ENCODE measurements around the gene CD180. TPM values are rescaled to one million over a fixed set of nuclear protein-coding genes. Genes with fewer than 3 reads are reported as not detected.

CD180 gene
- total and polyA plus RNA-seq, 2 donors (not counting 3 experiments of a cell fraction or from before 2014, with no cell fraction given), result not detected

DNA sequence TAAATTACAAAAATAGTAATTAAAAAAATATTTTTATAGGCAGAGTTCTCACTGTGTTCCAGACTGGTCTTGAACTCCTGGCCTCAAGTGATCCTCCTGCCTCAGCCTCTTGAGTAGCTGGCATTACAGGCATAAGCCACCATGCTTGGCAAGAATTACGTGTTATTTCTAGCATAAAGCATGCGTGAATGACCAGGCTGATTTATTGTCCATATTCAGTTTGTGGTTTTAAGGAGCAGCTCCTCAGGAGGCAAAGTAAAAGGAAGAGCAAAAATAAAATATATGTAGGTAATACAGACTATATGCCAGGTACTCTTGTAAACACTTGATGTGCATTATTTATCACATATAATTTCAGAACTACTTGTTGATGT lies 7.1 kb upstream of the CD180 start:
- Histone ChIP-seq H3K9me1 (replicated peaks; ENCODE audit: control insufficient read depth, extremely low read depth, insufficient read depth, low read length) (no peaks in the 10 kb centered on the region), H3K4me1 (ENCODE audit: control insufficient read depth, extremely low read depth, insufficient read depth, low read length) (peaks cover 6% of the 10 kb centered on the region), H3K27me3 (ENCODE audit: control insufficient read depth in 2 of 2, insufficient read depth in 2 of 2, low read length in 2 of 2) (no peaks in the 10 kb centered on the region), H3K36me3 (ENCODE audit: control insufficient read depth in 2 of 2, extremely low read depth in 1 of 2, insufficient read depth in 2 of 2, low read length in 2 of 2) (no peaks in the 10 kb centered on the region), H3K9ac (replicated peaks; ENCODE audit: extremely low read depth, insufficient read depth, low read length) (no peak overlapping the region), H3K9me3 (replicated peaks; ENCODE audit: control insufficient read depth, insufficient read depth, low read length) (no peaks in the 10 kb centered on the region), H2AFZ (ENCODE audit: low read depth, low read length) (no peak overlapping the region), H3K4me2 (ENCODE audit: insufficient read depth, low read length) (no peak overlapping the region), H3K4me3 (replicated peaks in 1 of 3; ENCODE audit: insufficient read depth in 1 of 3, low read depth in 1 of 3, low read length in 3 of 3) (no peak overlapping the region), H3K79me2 (ENCODE audit: control insufficient read depth, insufficient read depth, low read length) (no peaks in the 10 kb centered on the region), H3K27ac (ENCODE audit: insufficient read depth, low read depth, low read length) (no peak overlapping the region), H4K20me1 (replicated peaks; ENCODE audit: control insufficient read depth, extremely low read depth, insufficient read depth, low read length) (no peaks in the 10 kb centered on the region)
- dilution Hi-C loops (cut with MboI; ENCODE audit: extremely low pct_ligation_motif_present, low sequenced_read_pairs) (no loop called here), intact Hi-C loops (cut with micrococcal nuclease) (no loop called here)
- no TSS peak for BruUV-seq (replicated peaks)
- TF ChIP-seq POLR2A (IDR thresholded peaks at IDR 0.05; ENCODE audit: low read depth, low read length), result no peak
- no peak for TF ChIP-seq MYC (IDR thresholded peaks at IDR 0.05; ENCODE audit: low read depth, low read length)
- no peak for TF ChIP-seq MAX (IDR thresholded peaks at IDR 0.05; ENCODE audit: insufficient read depth, insufficient read length)
- no peak for TF ChIP-seq JUN (IDR thresholded peaks at IDR 0.05; ENCODE audit: borderline replicate concordance, insufficient read depth, insufficient read length, low read depth)
- no peak for TF ChIP-seq GATA2 (IDR thresholded peaks at IDR 0.05; ENCODE audit: insufficient read depth, insufficient read length, low read depth, low read length)
- TF ChIP-seq EZH2 (IDR thresholded peaks at IDR 0.05; ENCODE audit: borderline replicate concordance, low read depth, low read length, severe bottlenecking), result no peak
- TF ChIP-seq POLR2AphosphoS5 (IDR thresholded peaks at IDR 0.05; ENCODE audit: insufficient read depth, low read depth, low read length), result no peak
- no peak for TF ChIP-seq CTCF (IDR thresholded peaks at IDR 0.05; ENCODE audit: extremely low read depth in 1 of 2, insufficient read depth in 1 of 2, low read depth in 1 of 2, low read length in 2 of 2)
- ChIA-PET POLR2A (no interaction called here), CTCF (interaction anchor here (7.9 kb wide), 1 partner anchor 38 kb away, joined by 126 read pairs; no protein-coding TSS in a partner anchor)
- no peak for FAIRE-seq
- DNase-seq (ENCODE audit: low read depth, low spot score), result no peak
